GM19438 (cell line): ENCODE results near the gene KISS1.

Experiments used
- ATAC-seq: cut with Tn5 transposase; IDR thresholded peaks from one replicate; pipeline ENCODE4 v1.9.1; 2021; ENCODE audit warnings: low read depth; ENCODE audit not compliant: unreplicated experiment

Gene KISS1

GRCh38 chr1:204142032-204142974, 54.0 kb downstream of the KISS1 start:
- ATAC-seq, result no peak

GRCh38 chr1:204141131-204141530, 55.2 kb downstream of the KISS1 start:
- ATAC-seq, result no peak
